Activated naive CD4-positive, alpha-beta T cell treated with anti-CD3 and anti-CD28 coated beads, Interleukin-2, amount 50 U/mL, for 72 hours (primary cell): ENCODE measurements around the gene KHDC1L. TPM values are rescaled to one million over a fixed set of nuclear protein-coding genes. Genes with fewer than 3 reads are reported as not detected.
"Not testable (repeated sequence)": the region's sequence is repeated elsewhere in the genome, so short reads cannot be mapped to it uniquely, and the experiment has no call there.

Experiments used
- ATAC-seq, 2 donors: fragments of 150-1000 bp; cut with Tn5 transposase; 2 replicates each; pipeline ENCODE4 v1.10.0; 2021; ENCODE audit warnings: mild to moderate bottlenecking in 2 of 2, moderate library complexity in 2 of 2
- DNase-seq, 2 donors: peaks; one replicate each; pipeline ENCODE4 v3.0.0; 2021 to 2022; ENCODE audit warnings: low spot score in 2 of 2
- H3K27ac Mint-ChIP-seq, 2 donors: one replicate each; pipeline ENCODE4 v1.8.0; 2022; ENCODE audit warnings: mild to moderate bottlenecking in 2 of 2, mixed read lengths in 2 of 2
- H3K36me3 Mint-ChIP-seq, 2 donors: one replicate each; pipeline ENCODE4 v1.8.0; 2022; ENCODE audit warnings: mixed read lengths in 2 of 2
- H3K9me3 Mint-ChIP-seq, 2 donors: one replicate each; pipeline ENCODE4 v1.8.0; 2022; ENCODE audit warnings: mixed read lengths in 2 of 2
- total RNA-seq, 2 donors: library from RNA; stranded (reverse); gene quantifications; one replicate each; pipeline ENCODE4 v1.2.3, GENCODE V29; 2022

Gene KHDC1L
- not detected for total RNA-seq

GRCh38 chr6:73225396-73225795 lies at the start of gene KHDC1L:
Gene KHDC1L (minus strand): TSS chr6:73225496. CDS start chr6:73225408, 88 bp downstream.
- H3K36me3 Mint-ChIP-seq: no peaks in the 10 kb centered on the region
- DNase-seq (no peak), ATAC-seq (no peak)
- no peaks in the 10 kb centered on the region for H3K9me3 Mint-ChIP-seq
- H3K27ac Mint-ChIP-seq: no peak within 1 kb of the TSS

GRCh38 chr6:73269296-73269695 lies 44.0 kb upstream of the KHDC1L start:
- H3K9me3 Mint-ChIP-seq, H3K27ac Mint-ChIP-seq, H3K36me3 Mint-ChIP-seq, DNase-seq, ATAC-seq: not testable (repeated sequence)

GRCh38 chr6:73268896-73269295 lies 43.6 kb upstream of the KHDC1L start:
- H3K27ac Mint-ChIP-seq, H3K9me3 Mint-ChIP-seq, DNase-seq, ATAC-seq: not testable (repeated sequence)
- peaks cover 9 to 11% of the 10 kb centered on the region in 2 donors for H3K36me3 Mint-ChIP-seq

- ATAC-seq (peak in 1 of 2 donors; percentile 9), DNase-seq (no peak)
- H3K9me3 Mint-ChIP-seq: no peaks in the 10 kb centered on the region
- H3K36me3 Mint-ChIP-seq: peaks cover 12 to 14% of the 10 kb centered on the region in 2 donors
- H3K27ac Mint-ChIP-seq: peak overlapping the region in 1 of 2 donors; percentile 80
Measured at GRCh38 chr6:73264446-73264845, 39.1 kb upstream of the KHDC1L start.

GRCh38 chr6:73263570-73263909 lies 38.2 kb upstream of the KHDC1L start:
- DNase-seq: no peak
- ATAC-seq: peak; percentile 8 to 15
- Mint-ChIP-seq H3K9me3 (no peaks in the 10 kb centered on the region), H3K27ac (peak overlapping the region in 1 of 2 donors; percentile 80), H3K36me3 (peaks cover 12 to 14% of the 10 kb centered on the region in 2 donors)

GRCh38 chr6:73262671-73263569 lies 37.6 kb upstream of the KHDC1L start, which contains the start of gene KHDC1:
Gene KHDC1 (minus strand): TSS chr6:73263196. CDS start chr6:73242517, 20,679 bp downstream.
- peak; percentile 91 to 94 for ATAC-seq
- Mint-ChIP-seq H3K27ac (peak within 1 kb of the TSS; percentile 56 to 80), H3K9me3 (no peaks in the 10 kb centered on the region), H3K36me3 (peaks cover 12 to 14% of the 10 kb centered on the region in 2 donors)
- peak; percentile 63 to 69 for DNase-seq

- DNase-seq (no peak), ATAC-seq (no peak)
- Mint-ChIP-seq H3K27ac (no peak overlapping the region), H3K9me3 (no peaks in the 10 kb centered on the region), H3K36me3 (peaks cover 1 to 2% of the 10 kb centered on the region in 2 donors)
Measured at GRCh38 chr6:73258721-73259120, 33.4 kb upstream of the KHDC1L start.

GRCh38 chr6:73254323-73254722 lies 29.0 kb upstream of the KHDC1L start:
- ATAC-seq, H3K27ac Mint-ChIP-seq, DNase-seq, H3K36me3 Mint-ChIP-seq, H3K9me3 Mint-ChIP-seq: not testable (repeated sequence)

GRCh38 chr6:73252703-73253102 lies 27.4 kb upstream of the KHDC1L start:
- H3K36me3 Mint-ChIP-seq: no peaks in the 10 kb centered on the region
- no peak overlapping the region for H3K27ac Mint-ChIP-seq
- DNase-seq (no peak), ATAC-seq (no peak)
- H3K9me3 Mint-ChIP-seq: no peaks in the 10 kb centered on the region

GRCh38 chr6:73250016-73250415 lies 24.7 kb upstream of the KHDC1L start:
- ATAC-seq (no peak), DNase-seq (no peak)
- H3K9me3 Mint-ChIP-seq: no peaks in the 10 kb centered on the region
- no peak overlapping the region for H3K27ac Mint-ChIP-seq
- no peaks in the 10 kb centered on the region for H3K36me3 Mint-ChIP-seq

GRCh38 chr6:73248192-73248903 lies 23.1 kb upstream of the KHDC1L start:
- Mint-ChIP-seq H3K9me3 (no peaks in the 10 kb centered on the region), H3K36me3 (no peaks in the 10 kb centered on the region), H3K27ac (no peak overlapping the region)
- ATAC-seq (no peak), DNase-seq (no peak)

GRCh38 chr6:73242001-73242400 lies 16.7 kb upstream of the KHDC1L start:
- no peak for ATAC-seq
- no peaks in the 10 kb centered on the region for H3K36me3 Mint-ChIP-seq

GRCh38 chr6:73240730-73241129 lies 15.4 kb upstream of the KHDC1L start:
- Mint-ChIP-seq H3K9me3 (no peaks in the 10 kb centered on the region), H3K27ac (no peak overlapping the region), H3K36me3 (no peaks in the 10 kb centered on the region)
- ATAC-seq (no peak), DNase-seq (no peak)

More at GRCh38 chr6:73242001-73242400, 16.7 kb upstream of the KHDC1L start:
- no peaks in the 10 kb centered on the region for H3K9me3 Mint-ChIP-seq
- no peak for DNase-seq
- no peak overlapping the region for H3K27ac Mint-ChIP-seq

GRCh38 chr6:73236144-73236750 lies 11.0 kb upstream of the KHDC1L start:
- no peak for DNase-seq

GRCh38 chr6:73234733-73235132 lies 9.4 kb upstream of the KHDC1L start:
- ATAC-seq: no peak
- DNase-seq: no peak
- no peaks in the 10 kb centered on the region for H3K9me3 Mint-ChIP-seq
- no peaks in the 10 kb centered on the region for H3K36me3 Mint-ChIP-seq
- H3K27ac Mint-ChIP-seq: no peak overlapping the region

More at GRCh38 chr6:73236144-73236750, 11.0 kb upstream of the KHDC1L start:
- H3K36me3 Mint-ChIP-seq: no peaks in the 10 kb centered on the region
- no peak for ATAC-seq
- no peaks in the 10 kb centered on the region for H3K9me3 Mint-ChIP-seq
- no peak overlapping the region for H3K27ac Mint-ChIP-seq

GRCh38 chr6:73233971-73234370 lies 8.7 kb upstream of the KHDC1L start:
- not testable (repeated sequence) for H3K9me3 Mint-ChIP-seq, H3K36me3 Mint-ChIP-seq, ATAC-seq, DNase-seq, H3K27ac Mint-ChIP-seq

GRCh38 chr6:73233048-73233447 lies 7.8 kb upstream of the KHDC1L start:
- Mint-ChIP-seq H3K36me3 (no peaks in the 10 kb centered on the region), H3K27ac (no peak overlapping the region), H3K9me3 (no peaks in the 10 kb centered on the region)
- DNase-seq (no peak), ATAC-seq (no peak)
